Measurements from ENCODE around the gene FBXL4.

The FBXL4 gene

DNA sequence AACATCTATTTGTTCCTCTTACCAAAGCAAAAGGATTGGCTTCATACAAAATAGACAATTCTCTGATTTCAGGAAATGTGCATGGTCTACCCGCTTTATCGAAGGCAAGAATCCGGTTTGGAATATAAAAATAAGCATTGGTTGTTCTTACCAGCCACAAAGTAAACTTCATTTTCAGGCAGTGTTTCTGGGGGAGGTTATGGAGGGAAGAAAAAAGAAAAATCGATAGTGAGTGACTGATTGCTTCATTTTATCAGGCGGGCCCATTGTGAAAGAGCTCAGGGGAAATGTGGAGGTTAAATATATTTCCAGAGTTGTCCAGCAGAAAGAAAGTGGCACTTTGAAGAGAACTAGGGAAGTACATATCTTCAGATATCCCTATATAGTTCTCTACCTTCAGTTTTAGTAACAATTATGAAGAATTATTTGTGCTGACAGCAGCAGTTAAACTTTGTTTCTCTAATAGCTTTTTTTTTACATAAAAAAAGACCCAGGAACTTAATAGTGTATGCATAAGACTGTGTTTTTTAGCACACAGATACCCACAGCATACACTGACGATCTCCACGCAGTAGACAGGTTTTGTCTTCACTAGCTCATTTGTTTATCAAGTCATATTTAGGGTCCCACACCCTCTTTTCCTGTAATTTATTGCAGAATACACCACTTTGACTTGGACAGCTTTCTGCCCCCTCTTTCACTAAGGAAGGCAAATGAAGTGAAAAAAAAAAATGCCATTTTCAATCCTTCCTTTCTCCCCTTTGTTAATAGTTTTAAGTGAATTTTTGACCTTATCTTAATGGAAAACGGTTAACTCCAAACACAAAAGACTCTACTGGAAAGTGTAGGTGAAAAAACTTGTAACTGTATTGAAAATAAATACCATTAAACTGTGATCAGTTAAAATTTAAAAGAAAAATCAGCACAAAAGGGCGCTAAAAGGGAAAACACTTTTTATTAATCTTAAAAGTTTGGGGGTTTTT lies 110.5 kb downstream of the FBXL4 start:
- no peak for FAIRE-seq

DNA sequence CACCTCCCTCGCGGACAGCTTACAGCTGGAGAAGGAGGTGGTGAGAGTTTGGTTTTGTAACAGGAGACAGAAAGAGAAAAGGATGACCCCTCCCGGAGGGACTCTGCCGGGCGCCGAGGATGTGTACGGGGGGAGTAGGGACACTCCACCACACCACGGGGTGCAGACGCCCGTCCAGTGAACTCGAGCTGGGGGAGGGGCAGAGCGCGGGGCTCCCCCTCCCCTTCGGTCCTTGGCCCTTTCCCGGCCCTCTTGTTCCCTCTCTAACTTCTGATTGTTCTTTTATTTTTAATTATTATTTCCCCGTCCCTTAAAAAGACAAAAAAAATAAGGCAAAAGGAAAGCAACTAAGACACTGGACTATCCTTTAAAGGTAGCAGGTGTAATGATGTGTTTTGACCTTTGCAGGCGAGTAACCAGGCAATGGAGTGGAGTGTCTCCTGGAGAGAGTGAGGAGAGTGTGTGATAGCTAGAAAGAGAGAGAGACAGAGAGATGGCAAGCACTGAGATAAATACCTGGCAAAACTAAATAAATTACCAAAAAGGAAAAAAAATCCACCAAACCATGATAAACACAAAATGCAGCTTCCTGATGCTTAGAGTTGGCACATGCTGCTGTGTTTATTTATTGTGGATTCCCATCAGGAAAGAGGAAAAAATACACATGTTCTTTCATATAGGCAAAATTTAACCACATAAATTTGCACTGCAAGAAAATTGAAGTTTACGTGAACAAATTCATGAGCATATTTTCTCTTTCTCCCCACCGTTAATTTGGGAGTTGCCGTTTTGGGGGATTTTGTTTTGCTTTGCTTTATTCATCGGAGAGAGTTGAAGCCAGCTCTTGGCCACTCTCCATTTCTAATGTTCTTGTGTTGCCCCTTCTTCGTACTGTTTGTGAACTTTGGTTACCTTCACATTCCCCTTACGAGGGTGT lies 111.5 kb downstream of the FBXL4 start:
- no peak for FAIRE-seq

DNA sequence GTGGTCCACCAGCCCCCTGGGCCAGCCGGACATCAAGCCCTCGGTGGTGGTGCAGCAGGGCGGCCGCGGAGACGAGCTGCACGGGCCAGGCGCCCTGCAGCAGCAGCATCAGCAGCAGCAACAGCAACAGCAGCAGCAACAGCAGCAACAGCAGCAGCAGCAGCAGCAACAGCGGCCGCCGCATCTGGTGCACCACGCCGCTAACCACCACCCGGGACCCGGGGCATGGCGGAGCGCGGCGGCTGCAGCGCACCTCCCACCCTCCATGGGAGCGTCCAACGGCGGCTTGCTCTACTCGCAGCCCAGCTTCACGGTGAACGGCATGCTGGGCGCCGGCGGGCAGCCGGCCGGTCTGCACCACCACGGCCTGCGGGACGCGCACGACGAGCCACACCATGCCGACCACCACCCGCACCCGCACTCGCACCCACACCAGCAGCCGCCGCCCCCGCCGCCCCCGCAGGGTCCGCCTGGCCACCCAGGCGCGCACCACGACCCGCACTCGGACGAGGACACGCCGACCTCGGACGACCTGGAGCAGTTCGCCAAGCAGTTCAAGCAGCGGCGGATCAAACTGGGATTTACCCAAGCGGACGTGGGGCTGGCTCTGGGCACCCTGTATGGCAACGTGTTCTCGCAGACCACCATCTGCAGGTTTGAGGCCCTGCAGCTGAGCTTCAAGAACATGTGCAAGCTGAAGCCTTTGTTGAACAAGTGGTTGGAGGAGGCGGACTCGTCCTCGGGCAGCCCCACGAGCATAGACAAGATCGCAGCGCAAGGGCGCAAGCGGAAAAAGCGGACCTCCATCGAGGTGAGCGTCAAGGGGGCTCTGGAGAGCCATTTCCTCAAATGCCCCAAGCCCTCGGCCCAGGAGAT lies 112.4 kb downstream of the FBXL4 start:
- no peak for FAIRE-seq

DNA sequence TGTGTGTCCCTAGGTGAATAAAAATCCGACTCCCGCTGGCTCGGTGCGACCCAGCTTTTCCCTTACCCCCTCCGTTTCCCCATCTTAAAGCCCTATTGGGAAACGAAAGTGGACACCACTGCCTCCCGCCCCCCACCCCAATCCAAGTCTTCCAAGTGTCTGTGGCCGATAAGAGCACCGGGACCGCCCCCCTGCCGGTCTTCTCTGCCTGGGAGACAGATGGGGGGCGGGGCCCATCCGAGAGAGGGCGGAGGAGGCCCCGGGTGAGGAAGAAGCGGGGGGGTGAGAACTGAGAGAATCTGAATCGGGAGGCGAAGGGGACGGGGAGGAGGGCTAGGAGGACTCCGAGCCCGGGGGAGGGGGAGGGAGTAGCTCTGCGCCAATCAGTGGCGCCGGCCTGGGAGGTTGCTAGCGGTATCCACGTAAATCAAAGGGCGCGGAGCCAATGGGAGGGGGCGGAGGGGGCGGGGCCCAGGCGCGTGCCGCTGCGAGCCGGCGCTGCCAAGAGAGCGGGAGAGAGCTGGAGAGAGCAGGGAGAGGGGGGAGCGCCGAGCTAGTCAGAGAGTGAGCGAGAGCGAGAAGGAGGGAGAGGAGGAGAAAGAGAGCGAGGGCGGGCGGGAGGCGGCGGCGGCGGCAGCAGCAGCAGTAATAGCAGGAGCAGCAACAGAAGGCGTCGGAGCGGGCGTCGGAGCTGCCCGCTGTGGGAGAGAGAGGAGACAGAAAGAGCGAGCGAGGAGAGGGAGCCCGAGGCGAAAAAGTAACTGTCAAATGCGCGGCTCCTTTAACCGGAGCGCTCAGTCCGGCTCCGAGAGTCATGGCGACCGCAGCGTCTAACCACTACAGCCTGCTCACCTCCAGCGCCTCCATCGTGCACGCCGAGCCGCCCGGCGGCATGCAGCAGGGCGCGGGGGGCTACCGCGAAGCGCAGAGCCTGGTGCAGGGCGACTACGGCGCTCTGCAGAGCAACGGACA lies 113.4 kb downstream of the FBXL4 start, which contains the start of gene POU3F2:
Gene POU3F2 (plus strand): TSS at position 515 of the 972 bp plus-strand sequence. CDS start 300 bp downstream, at position 815.
- no peak for FAIRE-seq

DNA sequence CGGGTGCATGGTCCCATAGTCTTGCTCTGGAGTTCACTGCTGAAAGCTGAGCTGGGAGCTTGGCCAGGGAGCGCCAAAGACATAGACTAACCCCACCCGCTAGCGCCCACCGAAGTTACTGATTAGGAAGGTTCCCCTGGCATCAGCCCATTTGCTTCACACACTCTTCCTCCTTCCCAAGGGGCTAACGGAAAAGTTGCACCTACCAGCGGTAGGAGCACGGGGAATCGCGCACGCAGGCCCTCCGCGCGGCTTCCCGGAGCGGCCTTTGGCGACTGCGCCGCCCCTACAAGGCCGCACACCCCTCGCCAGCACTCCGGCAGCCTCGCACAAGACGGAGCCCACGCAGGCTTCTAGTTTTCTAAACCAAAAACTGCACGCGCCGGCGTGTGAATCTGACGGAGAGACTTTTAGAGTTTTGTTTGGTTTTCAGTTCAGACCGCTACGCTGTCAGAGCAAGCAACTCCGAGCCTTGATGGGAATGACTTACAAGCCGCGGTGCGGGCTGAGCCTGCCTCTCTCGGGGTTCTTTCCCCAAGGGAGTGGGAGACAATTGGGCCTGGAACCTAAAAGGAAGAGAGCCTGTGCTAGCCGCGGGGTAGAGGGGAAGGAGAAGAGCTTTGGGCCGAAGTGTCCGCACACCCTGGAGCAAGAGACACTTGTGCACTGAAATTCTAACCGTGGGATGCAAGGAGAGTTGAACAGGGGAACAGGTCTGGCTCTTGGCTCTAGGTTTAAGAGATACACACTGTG lies 114.3 kb downstream of the FBXL4 start:
- no peak for FAIRE-seq

DNA sequence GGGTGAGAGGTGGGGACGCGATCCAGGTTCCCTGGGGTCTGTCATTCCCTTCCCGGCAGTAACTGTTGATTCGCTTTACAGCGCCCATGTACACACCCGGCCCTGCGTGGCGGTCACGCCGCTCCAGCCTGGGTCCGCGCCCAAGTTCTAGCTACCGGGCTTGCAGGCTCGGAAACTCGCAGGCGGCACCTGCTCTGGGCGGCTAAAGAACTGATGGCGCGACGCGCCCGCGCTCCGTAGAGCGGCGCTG lies 114.8 kb downstream of the FBXL4 start:
- FAIRE-seq, result no peak

DNA sequence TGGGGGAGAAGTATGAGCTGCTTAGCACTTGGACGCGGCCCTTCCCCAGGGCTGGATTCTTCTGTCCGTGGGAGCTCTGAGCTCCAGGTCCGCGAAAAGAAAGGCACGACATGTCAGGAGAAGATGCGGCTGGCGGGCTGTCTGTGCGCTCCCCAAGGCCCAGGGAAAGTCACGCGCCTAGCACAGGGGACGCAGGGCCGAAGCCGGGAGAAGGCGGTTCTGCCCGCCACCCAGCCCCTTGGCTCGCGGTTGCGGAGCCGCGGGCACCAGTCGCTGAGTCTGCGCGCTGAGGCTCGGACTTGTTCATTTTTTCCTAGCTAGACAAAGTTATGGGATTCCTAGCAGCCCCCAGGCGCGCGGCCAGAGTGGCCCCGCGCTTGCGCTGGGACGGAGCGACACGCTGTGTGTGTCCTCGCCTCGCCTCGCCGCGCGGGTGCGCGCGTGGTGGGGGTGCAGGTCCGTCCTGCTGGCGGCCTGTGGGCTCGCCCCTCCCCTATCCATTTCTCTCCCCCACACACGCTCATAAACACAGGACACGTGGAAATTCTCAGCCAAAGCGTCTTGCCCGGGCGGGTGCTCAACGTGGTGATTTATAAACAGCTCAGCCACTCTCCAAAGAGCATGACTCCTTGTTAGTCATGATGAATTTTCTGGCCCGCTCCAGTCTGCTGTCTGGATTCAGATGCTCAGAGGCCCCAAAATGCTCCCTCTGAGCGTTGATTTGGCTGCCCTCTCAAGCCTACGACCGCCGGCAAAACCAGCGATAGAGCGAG lies 115.3 kb downstream of the FBXL4 start:
- FAIRE-seq, result no peak

DNA sequence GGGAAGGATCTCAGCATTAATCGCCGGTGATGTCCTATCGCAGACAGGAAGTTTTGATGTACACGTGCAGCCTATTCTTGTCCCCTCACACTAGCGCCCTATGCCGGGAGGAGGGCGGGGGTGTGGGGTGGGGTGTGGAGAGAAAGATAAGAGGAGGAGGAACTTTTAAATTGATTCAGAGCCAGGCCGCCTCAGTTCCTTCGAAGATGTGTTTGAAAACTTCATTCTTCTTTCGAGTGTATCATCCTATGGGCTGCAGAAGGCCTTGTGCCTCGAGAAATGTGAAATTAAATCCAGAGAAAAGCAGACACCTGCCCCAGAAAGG lies 115.8 kb downstream of the FBXL4 start:
- no peak for FAIRE-seq

DNA sequence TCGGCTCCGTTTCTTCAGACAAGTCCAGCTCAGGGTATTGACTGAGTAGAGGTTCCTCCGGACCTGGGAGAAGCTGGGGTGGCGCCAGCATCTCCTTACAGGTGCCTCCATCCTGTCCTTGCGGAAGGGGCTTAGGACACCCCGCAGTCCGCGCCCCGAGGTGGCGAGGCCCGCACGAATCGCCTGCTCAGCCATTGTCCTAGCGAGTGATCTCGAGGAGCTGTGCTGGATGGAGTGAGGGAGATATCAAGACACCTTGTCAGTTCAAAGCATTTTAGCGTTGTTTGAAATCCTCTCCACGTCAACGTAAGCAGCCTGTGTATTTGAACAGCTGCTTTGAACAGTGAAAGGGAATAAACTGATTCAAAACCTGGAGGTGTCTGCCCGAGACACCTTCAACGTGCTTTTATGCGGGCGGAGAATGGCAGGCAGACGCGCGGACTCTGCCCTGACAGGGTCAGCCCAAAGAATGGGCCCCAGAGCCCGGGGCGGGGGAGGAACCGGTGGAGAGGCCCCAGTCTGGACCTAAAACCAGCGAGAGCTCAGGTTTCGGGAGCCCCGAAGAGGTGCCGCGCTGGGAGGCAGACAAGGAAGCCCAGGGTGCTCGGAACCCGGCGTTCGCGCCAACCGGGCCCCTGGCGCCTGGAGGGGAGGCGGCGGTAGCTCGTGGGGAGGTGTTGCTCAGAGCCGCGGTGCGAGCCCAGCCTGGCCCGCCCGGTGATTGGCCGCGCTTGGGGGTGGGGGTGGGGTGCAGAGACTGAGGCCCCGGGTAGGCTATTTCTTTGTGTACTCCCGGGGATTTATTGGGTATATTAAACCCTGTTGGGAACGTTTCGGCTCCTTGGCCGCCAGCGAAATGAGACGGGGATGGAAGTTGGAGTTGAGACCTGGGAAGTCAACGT lies 116.4 kb downstream of the FBXL4 start:
- FAIRE-seq, result no peak

DNA sequence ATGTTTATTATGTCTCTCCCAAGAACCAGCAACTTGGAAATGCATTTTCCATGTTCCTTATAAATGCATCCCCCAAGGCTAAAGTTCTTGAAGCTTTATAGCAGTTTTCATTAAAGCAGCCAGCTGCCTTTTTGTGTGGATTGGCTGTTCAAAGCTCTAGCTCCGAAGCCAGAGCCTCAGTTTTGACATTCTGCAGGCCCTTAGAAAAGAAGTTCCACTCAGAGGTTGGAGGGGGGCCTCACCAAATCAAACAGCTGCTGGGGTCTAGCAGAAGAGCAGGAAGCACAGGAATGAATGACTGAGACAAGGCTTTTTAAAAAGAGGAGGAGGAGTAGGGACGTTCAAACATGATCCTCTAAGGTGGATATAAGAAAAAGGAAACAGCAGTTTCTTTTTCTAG lies 117.6 kb downstream of the FBXL4 start:
- FAIRE-seq, result no peak

DNA sequence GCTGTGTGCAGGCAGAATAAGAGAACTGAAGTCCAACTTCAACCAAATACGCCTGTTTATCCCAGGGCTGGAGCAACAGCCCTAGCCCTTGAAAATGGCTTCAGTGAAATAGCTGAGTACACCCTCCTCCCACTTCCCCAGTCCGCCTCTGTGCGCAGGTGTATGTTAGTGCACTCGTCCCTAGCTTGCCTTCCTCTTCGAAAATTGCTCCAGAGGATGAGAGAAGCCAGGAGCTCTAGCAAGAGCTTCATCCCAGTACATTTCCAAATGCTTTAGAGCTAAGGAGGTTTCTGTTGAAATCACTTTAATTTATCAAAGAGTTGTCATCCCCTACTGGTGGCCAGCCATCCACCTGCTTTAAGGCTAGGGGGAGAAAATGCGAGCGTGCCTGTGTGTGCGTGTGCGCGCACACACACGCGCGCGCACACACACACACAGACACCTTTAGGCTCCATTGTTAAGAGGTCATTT lies 118.8 kb downstream of the FBXL4 start:
- no peak for FAIRE-seq

DNA sequence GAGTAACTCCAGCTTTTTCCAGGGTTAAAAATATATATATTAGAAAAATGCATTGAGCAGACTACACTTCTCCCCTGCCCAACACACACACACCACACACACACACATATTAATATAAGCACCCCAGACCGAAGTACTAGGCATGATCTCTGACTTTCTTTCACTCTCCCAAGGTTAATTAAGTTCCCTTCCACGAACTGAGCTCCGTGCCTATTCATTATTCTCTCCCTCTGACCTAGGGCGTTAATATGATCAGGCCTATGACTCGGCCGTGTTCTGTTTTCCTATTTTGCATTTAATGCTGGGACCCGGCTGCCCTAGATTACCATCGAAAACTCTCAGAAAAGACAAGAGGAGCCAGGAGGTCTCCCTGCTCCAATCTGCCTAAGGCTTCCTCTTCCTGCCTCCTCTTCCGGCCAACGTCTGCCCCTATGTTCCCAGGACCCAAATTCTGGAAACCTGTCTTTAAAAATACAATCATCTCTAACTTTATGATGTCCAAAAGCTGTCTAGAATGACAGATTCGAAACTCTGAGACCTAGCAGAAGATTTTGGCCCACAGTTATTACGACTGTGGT lies 119.4 kb downstream of the FBXL4 start:
- no peak for FAIRE-seq

DNA sequence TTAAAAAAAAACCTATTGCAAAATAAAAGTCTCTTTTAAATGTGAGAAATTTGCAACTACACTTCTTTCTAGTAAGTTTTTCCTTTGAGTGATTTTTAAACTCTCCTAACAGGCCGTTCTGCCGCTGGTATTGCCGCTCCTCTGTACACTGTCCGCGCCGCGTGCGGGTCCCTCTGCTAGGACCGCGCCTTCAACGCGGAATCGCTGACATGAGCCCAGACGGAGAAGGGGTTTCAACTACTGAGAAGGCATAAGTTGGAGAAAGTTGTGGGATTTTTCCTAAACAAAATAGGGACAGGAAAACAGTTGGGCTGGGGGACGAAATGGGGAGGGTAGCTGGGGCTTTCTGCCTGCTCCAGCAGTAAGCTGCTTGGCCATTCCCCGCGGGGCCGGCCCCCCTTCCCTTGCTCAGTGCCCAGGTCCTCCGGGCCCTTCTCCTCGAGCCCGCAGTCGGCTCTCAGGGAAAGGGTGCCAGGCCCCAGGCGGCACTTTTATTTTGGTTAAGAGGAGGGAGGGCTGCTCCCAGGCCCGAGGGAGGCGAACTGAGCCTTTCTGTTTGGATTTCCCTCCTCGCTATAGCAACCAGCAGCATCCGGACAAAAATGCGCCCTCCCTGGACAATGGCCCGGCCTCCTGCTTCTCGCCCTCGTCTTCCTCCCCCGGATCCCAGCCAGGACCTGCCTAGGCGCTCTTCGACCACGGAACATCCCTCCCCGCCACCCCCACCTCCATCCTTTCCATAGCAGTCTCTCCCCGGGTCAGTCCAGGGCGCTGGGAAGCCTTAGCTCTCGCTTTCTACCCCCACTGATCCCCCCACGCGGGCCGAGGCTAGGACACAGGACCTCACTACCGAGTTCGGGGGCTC lies 120.2 kb downstream of the FBXL4 start:
- no peak for FAIRE-seq

DNA sequence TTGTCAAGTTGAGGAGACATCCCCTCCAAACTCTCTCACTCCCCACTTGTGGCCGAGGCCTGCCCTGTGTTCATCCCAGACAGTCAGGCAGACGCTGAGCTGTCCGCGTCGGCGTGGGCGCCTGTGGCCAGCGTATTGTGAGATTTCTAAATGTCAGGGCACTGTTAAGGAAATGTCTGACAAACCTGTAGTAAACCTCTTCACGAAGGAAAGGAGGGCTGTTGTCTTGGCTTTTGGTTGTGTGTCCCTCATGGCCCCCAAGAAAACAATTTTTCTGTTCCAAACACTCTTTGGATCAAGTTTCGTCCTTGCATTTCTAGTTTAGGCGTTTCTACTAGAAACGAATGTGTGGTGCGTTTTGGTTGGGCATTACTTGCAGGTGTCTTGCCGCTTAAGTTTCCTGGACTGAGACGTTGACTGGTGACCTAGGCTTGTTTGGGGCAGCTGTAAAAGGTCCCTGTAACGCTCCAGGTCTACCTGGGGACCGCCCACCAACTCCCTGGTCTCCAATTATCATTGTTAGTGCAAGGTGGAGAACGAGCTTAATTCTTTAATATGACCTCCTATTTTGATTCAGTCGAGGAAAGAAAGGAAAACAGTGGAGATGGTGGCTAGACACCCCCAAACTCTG lies 122.0 kb downstream of the FBXL4 start:
- FAIRE-seq, result no peak

DNA sequence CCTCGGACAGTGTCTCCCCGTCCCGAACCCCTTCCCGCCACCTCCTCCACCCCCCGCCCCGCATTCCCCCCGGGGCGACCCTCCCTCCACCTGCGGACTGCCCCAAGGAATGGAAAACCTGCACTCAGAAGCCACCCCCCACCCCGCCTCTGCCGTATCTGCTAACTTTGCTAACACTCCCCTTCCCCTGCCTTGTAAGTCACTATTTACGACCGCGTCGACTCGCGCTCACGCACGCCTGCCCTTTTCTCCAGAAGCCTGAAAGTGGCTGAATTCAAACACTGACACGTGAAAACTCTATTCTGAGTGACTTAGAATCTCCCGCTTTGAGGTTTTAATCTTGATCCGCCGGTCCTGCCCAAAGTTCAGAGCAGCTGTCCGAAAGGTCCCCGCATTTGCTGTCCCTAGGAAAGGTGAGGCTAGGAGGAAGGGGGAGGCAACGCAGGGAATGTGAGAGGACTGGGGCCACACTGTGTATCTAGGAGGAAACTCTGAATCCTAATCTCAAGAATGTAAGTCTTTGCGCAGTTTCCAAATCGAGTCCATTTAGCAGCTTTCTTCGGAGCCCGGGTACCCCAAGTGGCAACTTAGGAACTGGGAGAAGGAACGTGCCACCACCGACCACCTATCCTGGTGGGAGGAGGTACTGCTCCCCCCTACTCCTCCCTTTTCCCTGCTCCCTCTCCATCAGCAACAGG lies 122.7 kb downstream of the FBXL4 start:
- FAIRE-seq, result no peak
